Neutrophil (primary cell): ENCODE measurements around the gene CRACDL.

Experiments
- H3K27ac ChIP-seq: fragments of 200-600 bp; sonication (generic); 2 replicates; pipeline ENCODE4 v1.5.1; 2016; ENCODE audit warnings: mild to moderate bottlenecking, moderate library complexity
- H3K27me3 ChIP-seq: fragments of 200-600 bp; sonication (generic); 2 replicates; pipeline ENCODE4 v1.6.0; 2016; ENCODE audit warnings: mild to moderate bottlenecking
- H3K36me3 ChIP-seq: fragments of 200-600 bp; sonication (generic); 2 replicates; pipeline ENCODE4 v1.5.1; 2017
- H3K4me1 ChIP-seq, 2 experiments: fragments of 200-600 bp in 1 of 2; sonication (generic) in 1 of 2; 1 replicate in 1 of 2; 2 replicates in 1 of 2; pipeline versions ENCODE4 v1.5.1 to v1.6.1; 2013 to 2016; ENCODE audit warnings: low read depth in 1 of 2, low read length in 1 of 2, mild to moderate bottlenecking in 1 of 2, moderate library complexity in 1 of 2; ENCODE audit not compliant: control insufficient read depth in 1 of 2, insufficient read depth in 1 of 2
- H3K4me3 ChIP-seq, 2 experiments: fragments of 200-600 bp in 1 of 2; sonication (generic) in 1 of 2; 1 replicate in 1 of 2; 2 replicates in 1 of 2; pipeline ENCODE4 v1.5.1; 2013 to 2016; ENCODE audit warnings: low read depth in 1 of 2, low read length in 1 of 2, mild to moderate bottlenecking in 1 of 2, moderate library complexity in 1 of 2
- H3K9me3 ChIP-seq: fragments of 200-600 bp; sonication (generic); 2 replicates; pipeline ENCODE4 v1.5.1; 2016
- TF ChIP-seq, protein P1 (sequence below): fragments of 200-600 bp; sonication (generic); IDR thresholded peaks from 2 replicates; pipeline ENCODE4 v1.5.1; 2016; ENCODE audit warnings: antibody characterized with exemption

Gene CRACDL

DNA sequence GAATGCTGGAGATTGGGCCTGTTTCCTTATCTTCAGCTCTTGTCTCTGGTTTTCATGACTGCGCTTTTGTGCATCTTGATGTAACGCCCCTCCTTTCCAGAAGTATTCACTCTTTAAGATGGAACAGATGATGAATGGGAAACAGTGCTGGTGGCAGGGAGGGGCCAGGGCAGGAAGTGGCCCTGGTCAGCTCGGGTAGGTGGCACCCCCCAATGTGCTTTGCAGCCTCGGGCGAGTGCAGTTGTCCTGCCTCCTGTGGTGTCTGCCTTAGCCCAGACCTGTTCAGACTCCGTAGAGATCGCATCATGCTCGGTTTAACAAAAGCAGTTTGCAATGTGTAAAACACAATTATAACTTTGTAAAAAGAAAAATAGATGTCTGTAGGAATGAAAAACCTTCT lies 188.1 kb downstream of the CRACDL start:
- H3K4me1 ChIP-seq, result no peaks in the 10 kb centered on the region
- TF ChIP-seq, protein P1, sequence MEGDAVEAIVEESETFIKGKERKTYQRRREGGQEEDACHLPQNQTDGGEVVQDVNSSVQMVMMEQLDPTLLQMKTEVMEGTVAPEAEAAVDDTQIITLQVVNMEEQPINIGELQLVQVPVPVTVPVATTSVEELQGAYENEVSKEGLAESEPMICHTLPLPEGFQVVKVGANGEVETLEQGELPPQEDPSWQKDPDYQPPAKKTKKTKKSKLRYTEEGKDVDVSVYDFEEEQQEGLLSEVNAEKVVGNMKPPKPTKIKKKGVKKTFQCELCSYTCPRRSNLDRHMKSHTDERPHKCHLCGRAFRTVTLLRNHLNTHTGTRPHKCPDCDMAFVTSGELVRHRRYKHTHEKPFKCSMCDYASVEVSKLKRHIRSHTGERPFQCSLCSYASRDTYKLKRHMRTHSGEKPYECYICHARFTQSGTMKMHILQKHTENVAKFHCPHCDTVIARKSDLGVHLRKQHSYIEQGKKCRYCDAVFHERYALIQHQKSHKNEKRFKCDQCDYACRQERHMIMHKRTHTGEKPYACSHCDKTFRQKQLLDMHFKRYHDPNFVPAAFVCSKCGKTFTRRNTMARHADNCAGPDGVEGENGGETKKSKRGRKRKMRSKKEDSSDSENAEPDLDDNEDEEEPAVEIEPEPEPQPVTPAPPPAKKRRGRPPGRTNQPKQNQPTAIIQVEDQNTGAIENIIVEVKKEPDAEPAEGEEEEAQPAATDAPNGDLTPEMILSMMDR, result no peak
- no peak overlapping the region for H3K4me3 ChIP-seq
- H3K9me3 ChIP-seq, result no peaks in the 10 kb centered on the region
- H3K27me3 ChIP-seq, result no peaks in the 10 kb centered on the region
- no peak overlapping the region for H3K27ac ChIP-seq
- H3K36me3 ChIP-seq, result no peaks in the 10 kb centered on the region

DNA sequence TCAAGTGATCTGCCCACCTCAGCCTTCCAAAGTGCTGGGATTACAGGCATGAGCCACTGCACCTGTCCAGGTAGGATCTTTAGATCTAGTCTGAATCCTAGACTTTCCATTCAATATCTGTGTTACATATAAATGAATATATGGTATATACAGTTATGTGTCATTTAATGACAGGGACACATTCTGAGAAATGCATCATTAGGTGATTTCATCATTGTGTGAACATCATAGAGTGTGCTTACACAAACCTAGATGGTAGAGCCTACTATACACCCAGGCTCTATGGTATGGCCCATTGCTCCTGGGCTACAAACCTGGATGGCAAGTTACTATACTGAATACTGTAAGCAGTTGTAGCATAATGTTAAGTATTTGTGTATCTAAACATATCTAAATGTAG lies 189.6 kb downstream of the CRACDL start:
- no peaks in the 10 kb centered on the region for H3K9me3 ChIP-seq
- H3K27ac ChIP-seq, result no peak overlapping the region
- TF ChIP-seq, protein P1, result no peak
- H3K4me3 ChIP-seq, result no peak overlapping the region
- H3K27me3 ChIP-seq, result no peaks in the 10 kb centered on the region
- no peaks in the 10 kb centered on the region for H3K36me3 ChIP-seq
- H3K4me1 ChIP-seq, result no peaks in the 10 kb centered on the region

DNA sequence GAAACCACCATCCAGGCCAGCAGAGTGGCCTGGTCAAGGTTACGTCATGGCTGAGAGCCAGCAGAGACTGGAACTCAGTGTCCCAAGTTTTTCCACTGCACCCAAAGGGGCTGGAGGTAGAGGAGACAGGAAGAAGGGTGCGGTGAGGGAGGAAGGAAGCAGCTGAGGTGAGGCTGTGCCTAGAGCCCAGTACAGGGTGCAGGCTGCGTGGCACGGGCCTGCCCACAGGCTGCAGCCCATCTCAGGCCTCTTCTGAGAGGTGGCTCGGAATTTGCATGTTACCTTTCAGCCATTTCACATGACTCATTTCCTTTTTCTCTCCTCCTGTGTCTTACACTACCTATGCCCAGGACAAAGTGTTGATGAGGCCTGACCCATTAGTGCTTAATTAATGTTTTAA lies 191.4 kb downstream of the CRACDL start:
- no peaks in the 10 kb centered on the region for H3K9me3 ChIP-seq
- TF ChIP-seq, protein P1, result no peak
- H3K4me1 ChIP-seq, result no peaks in the 10 kb centered on the region
- no peaks in the 10 kb centered on the region for H3K36me3 ChIP-seq
- H3K27me3 ChIP-seq, result no peaks in the 10 kb centered on the region
- no peak overlapping the region for H3K27ac ChIP-seq
- H3K4me3 ChIP-seq, result no peak overlapping the region
